Measurements from ENCODE around the gene TNFAIP8L1.

DNA sequence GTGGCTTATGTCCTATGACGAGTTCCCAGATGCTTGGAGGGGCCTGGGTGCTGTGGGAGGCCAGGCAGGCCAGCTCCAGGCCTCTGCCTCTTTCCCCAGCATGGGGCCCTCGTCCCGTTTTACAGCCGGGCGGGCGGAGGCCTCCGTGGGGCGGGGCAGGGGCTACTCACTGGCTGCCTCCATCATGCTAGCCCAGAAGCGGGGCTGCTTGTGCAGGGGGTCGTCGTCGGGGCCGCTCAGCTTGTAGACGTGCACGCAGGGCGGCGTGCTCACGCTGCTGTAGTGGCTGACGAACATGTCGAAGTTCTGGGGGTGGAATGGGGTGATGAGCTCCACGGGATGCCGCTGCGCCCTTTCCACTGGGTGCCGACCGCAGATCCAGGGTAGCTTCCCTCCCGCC, 49.3 kb downstream of the TNFAIP8L1 start:
- TF ChIP-seq POLR2AphosphoS5 (IDR thresholded peaks at IDR 0.05), result peak in 1 of 3 donors; percentile 11
- TF ChIP-seq CTCF (IDR thresholded peaks at IDR 0.05 in 8 of 11, conservative IDR thresholded peaks at IDR 0.05 in 3 of 11), result no peak
- TF ChIP-seq POLR2A (IDR thresholded peaks at IDR 0.05), result no peak

All from spleen (tissue), 7 donors.